HEK293 (cell line): ENCODE results near the gene RAB40C.

ENCODE experiments used
- BCL11A ChIP-seq: fragments of 450-650 bp; formaldehyde crosslinking; IDR thresholded peaks from 2 replicates; pipeline ENCODE4 v1.5.1; 2016; ENCODE audit warnings: low read depth, missing biosample characterization, missing genetic modification characterization
- SP2 ChIP-seq: fragments of 450-650 bp; formaldehyde crosslinking; IDR thresholded peaks from 2 replicates; pipeline ENCODE4 v1.5.1; 2016; ENCODE audit warnings: missing biosample characterization, missing genetic modification characterization
- ZBTB1 ChIP-seq: fragments of 450-650 bp; formaldehyde crosslinking; IDR thresholded peaks from 2 replicates; pipeline ENCODE4 v1.5.1; 2016; ENCODE audit warnings: missing biosample characterization, missing genetic modification characterization
- ZBTB21 ChIP-seq: fragments of 450-650 bp; formaldehyde crosslinking; IDR thresholded peaks from 2 replicates; pipeline ENCODE4 v1.5.1; 2017; ENCODE audit warnings: missing biosample characterization, missing genetic modification characterization
- ZNF426 ChIP-seq: fragments of 450-650 bp; formaldehyde crosslinking; IDR thresholded peaks from 2 replicates; pipeline ENCODE4 v1.5.1; 2017; ENCODE audit warnings: missing biosample characterization, missing genetic modification characterization, mild to moderate bottlenecking, inconsistent platforms, moderate library complexity
- TF ChIP-seq, protein P1 (sequence below): fragments of 450-650 bp; formaldehyde crosslinking; IDR thresholded peaks from 2 replicates; pipeline ENCODE4 v1.5.1; 2016; ENCODE audit warnings: missing biosample characterization, missing genetic modification characterization
- TF ChIP-seq, protein P2 (sequence below): fragments of 450-650 bp; formaldehyde crosslinking; IDR thresholded peaks from 2 replicates; pipeline ENCODE4 v1.5.1; 2016; ENCODE audit warnings: missing biosample characterization, missing genetic modification characterization

GRCh38 chr16:634996-635395 is 45.1 kb downstream of the RAB40C start:
- TF ChIP-seq, protein P1, sequence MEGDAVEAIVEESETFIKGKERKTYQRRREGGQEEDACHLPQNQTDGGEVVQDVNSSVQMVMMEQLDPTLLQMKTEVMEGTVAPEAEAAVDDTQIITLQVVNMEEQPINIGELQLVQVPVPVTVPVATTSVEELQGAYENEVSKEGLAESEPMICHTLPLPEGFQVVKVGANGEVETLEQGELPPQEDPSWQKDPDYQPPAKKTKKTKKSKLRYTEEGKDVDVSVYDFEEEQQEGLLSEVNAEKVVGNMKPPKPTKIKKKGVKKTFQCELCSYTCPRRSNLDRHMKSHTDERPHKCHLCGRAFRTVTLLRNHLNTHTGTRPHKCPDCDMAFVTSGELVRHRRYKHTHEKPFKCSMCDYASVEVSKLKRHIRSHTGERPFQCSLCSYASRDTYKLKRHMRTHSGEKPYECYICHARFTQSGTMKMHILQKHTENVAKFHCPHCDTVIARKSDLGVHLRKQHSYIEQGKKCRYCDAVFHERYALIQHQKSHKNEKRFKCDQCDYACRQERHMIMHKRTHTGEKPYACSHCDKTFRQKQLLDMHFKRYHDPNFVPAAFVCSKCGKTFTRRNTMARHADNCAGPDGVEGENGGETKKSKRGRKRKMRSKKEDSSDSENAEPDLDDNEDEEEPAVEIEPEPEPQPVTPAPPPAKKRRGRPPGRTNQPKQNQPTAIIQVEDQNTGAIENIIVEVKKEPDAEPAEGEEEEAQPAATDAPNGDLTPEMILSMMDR: no peak
- no peak for TF ChIP-seq ZBTB21
- TF ChIP-seq ZBTB1: no peak
- TF ChIP-seq ZNF426 (tag by site-specific recombination): no peak
- TF ChIP-seq, protein P2, sequence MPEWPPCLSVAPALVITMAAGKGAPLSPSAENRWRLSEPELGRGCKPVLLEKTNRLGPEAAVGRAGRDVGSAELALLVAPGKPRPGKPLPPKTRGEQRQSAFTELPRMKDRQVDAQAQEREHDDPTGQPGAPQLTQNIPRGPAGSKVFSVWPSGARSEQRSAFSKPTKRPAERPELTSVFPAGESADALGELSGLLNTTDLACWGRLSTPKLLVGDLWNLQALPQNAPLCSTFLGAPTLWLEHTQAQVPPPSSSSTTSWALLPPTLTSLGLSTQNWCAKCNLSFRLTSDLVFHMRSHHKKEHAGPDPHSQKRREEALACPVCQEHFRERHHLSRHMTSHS (tag by site-specific recombination): no peak
- TF ChIP-seq BCL11A (tag by site-specific recombination): no peak
- TF ChIP-seq SP2: no peak
